Limb (tissue), 2 donors: ENCODE results near the gene MRPL12.

Experiments
- DNase-seq, 2 donors: peaks; one replicate each; pipeline ENCODE4 v3.0.0-alpha.2; 2016; ENCODE audit errors: extremely low spot score in 2 of 2

The MRPL12 gene

GRCh38 chr17:81682565-81683207 lies 20.5 kb upstream of the MRPL12 start:
- no peak for DNase-seq

DNA sequence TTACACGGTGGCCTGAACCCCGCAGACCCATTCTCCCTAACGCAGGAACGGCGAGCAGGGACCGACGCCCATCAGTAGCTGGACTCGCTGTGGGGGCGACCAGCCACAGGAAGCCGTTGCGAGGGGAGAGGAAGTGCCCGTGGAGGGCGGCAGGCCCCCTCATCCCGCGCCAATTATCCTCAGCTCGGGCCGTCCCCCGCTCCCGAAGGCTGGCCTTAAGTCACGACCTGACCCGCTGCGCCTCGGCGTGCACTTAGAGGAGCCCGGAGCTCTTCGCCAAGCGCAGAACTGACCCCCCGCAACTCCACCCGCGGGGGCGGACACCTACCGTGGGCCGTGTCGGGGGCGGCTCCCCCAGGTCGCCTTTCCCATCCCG lies 20.0 kb upstream of the MRPL12 start:
- DNase-seq: no peak

DNA sequence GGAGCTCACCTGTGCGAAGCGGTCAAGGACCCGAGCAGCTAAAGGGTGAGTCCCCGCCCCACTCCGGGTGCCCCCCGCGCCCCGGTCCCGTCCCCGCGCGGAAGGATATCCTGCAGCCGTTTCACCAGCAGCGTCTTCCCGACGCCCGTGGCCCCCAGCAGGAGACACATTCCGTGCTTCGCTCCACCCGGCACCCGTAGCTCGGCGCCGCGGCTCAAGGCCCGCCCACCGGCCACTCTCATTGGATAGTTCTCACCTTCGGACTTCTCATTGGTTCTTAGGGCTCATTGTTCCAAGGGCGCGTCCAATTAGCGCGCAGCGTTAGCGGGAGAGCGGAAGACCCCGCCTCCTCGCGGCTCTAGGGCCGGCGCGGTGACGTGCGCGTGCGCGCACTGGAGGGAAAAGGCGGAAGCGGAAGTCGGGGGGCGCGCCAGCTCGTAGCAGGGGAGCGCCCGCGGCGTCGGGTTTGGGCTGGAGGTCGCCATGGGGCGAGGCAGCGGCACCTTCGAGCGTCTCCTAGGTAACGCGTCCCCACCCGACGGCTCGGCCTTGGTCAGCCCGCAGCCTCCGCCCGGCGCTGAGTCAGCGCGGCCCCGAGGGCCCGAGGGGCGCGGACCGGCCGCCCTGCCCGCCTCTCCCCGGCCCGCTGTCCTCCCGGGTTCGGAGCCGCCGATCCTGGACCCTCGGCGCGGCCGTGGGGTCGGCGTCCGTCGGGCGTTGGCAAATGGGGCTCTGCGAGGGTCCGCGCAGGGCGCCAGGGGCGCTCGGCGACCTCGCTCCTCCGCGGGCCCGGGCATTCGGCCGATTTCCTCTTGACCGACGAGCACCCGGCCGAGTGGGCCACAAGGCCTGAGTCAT lies 19.4 kb upstream of the MRPL12 start, which contains the start of the genes ARL16 and HGS:
ARL16 (minus strand) TSS at position 214 of the 858 bp plus-strand sequence; CDS start at position 170, 44 bp downstream.
HGS (plus strand) TSS at position 428 of the 858 bp plus-strand sequence; CDS start at position 484, 56 bp downstream.
- peak; percentile 99 for DNase-seq

DNA sequence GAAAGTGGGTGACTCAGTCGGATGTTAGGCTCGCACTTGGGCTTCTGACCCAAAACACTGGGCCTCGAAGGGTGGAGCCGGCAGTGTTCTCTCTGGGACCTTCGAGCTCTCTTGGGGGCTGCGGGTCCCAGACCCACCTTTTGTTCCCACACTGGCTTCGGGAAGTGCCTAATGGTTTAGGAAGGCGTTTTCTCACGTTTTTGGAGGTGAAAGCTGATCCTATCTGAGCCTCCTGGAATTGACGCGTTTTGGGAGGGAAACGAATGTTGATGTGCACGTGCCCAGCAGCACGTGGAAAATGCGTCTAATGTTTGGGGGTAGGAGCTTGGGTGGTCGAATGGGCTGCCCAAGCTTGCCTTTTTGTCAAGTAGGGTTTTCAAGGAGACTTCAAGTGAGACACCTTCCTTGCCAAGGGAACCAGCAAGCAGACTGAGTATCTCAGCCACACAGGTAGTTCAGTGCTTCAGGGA lies 18.7 kb upstream of the MRPL12 start:
- no peak for DNase-seq

DNA sequence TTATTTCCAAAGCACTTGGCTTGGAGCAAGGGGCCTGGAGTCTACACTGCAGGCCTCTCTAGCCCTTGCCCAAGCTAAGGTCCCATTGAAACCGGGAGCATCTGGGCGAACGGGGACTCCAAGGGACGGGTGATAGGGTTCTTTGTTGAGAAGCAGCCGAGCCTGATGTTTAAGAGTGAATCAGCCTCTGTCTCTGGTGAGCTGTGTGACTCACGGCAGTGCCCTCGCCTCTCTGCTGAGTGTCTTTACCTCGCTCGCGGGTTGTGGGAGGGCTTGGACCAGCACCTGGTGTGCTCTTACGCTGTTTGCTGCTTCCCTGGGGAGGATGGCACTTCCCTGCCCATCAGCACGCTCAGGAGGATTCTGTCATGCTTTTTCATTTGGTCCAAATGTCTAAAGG lies 18.1 kb upstream of the MRPL12 start:
- no peak for DNase-seq

GRCh38 chr17:81686614-81687013 lies 16.6 kb upstream of the MRPL12 start:
- no peak for DNase-seq

DNA sequence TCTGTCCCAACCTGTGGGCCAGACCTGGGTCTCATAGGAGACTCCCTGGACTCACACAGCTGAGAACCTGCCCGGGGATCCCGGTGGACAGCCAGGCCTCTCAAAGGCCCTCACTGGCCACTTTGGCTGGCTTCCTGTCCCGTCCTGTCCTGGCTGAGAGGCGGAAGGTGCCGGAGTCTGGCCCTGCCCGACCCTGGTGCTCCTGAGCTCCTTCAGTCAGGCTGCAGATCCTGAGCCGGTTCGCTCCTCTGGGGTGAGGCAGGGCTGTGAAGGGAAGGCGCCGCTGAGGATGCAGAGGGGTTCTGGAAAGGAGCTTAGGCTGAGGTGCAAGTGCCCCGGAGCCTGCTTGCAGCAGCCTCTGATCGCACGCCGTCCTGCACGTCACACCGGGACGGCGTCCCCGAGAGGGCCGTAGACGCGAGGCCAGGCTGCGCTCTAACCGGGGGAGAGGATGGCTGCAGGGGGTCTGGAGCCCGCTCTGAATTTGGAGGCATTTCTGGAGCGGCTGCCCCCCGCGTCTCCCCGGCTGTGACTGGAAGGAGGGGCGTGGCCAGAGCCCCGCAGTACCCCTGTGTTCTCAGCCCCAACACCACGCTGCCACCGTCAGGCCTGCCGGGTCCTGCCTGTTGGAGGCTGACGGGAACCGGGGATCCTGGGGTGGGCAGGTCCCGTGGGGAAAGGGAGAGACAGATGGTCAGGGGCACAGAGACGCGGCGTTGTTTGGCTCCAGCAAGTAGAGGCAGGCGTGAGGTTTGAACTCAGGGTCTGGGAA lies 15.2 kb upstream of the MRPL12 start:
- DNase-seq: no peak

DNA sequence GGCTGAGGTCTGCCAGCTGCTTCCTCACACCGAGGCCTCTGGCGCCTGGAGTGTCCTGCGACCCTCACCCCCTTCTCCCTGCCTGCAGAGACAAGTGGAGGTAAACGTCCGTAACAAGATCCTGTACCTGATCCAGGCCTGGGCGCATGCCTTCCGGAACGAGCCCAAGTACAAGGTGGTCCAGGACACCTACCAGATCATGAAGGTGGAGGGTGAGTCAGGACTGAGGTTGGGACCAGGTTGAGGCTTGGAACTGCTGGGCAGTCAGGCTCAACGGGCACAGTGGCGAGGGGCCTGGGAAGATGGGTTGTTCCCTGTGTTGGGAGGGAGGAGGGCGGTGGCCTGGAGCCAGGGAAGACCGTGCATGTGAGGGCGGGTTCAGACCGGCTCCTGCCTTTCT lies 14.6 kb upstream of the MRPL12 start:
- DNase-seq: no peak

DNA sequence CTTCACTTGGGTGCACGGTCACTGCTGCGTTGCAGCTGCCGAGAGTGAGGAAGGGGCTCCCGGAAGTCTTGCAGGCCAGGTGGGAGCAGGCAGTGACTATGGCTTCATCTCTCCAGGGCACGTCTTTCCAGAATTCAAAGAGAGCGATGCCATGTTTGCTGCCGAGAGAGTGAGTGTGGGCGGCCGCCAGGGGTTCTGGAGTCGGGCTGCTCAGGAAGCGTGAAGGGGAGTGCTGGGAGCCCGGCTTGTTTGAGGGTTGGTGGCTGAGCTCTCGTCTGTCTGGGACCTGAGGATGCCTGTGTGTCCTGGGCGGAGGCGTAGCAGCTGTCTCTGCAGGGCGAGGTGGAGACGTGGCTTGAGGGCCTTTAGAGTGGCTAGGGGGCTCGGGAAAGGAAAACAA lies 13.1 kb upstream of the MRPL12 start:
- no peak for DNase-seq

DNA sequence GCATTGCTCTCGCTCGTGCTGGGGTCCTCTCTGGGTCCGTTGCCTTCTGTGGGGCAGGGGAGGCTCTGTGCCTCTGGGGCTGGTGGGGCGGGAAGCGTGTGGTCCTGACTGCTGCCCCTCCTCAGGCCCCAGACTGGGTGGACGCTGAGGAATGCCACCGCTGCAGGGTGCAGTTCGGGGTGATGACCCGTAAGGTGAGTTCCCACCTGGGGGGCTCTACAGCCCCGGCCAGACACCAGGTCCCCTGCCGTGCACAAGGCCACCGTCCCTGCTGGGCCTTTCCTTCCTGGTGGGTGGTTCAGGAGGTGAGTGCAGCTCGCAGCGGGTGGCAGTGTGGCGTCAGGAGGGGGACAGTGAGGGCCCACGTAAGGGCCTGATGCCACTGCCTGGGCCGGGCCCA lies 12.6 kb upstream of the MRPL12 start:
- DNase-seq: no peak

DNA sequence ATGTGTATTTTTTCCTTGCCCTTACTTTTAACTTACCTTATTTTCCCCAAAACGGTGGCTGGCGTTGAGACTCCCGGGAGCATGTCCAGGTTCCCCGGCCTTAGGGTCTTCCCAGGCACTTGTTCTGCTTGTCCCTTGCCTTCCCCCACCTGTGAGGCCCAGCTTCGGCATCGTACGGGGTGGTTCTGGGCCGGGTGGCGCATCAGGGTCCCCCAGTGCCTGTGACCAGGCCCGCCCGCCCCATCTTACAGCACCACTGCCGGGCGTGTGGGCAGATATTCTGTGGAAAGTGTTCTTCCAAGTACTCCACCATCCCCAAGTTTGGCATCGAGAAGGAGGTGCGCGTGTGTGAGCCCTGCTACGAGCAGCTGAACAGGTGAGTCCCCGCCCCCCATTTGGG lies 12.0 kb upstream of the MRPL12 start:
- no peak for DNase-seq

DNA sequence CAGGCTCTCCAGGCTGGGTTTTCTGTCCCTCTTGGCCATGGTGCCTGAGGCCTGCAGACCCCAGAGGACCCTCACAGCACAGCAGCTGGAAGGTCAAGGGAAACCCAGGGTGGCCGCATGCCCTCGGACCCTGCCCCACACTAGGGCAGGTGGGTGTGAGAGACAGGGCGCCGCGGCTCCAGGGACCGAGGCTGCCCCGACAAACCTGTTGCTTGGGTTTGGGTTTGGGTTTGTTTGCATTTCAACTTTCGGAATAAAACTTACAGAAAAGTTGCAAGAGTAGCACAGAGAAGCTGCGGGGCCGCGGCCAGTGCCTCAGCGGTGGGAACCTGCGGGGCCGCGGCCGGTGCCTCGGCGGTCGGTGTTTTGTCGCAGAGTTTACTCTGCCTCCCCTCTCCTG lies 11.6 kb upstream of the MRPL12 start:
- no peak for DNase-seq

DNA sequence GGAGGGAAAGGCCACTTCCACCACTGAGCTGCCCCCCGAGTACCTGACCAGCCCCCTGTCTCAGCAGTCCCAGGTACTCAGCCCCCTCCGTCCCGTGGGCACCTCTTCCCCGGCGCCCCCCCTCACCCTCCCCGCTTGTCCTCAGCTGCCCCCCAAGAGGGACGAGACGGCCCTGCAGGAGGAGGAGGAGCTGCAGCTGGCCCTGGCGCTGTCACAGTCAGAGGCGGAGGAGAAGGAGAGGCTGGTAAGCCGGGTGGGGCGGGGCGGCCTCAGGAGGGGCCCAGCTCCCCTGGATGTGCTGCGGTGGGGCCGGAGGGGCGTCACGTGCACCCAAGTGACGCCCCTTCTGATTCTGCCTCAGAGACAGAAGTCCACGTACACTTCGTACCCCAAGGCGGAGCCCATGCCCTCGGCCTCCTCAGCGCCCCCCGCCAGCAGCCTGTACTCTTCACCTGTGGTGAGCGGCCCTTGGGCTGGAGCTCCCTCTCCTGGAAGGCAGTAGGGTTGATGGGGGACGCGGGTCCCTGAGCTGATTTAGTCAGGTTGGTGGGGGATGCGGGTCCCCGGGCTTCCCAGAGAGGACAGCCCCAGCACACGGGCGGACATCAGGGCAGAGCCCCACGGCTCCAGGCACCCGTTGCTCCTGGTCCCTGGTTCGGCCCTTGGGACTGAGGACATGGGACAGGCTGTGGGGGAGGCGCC lies 9.5 kb upstream of the MRPL12 start:
- no peak for DNase-seq

DNA sequence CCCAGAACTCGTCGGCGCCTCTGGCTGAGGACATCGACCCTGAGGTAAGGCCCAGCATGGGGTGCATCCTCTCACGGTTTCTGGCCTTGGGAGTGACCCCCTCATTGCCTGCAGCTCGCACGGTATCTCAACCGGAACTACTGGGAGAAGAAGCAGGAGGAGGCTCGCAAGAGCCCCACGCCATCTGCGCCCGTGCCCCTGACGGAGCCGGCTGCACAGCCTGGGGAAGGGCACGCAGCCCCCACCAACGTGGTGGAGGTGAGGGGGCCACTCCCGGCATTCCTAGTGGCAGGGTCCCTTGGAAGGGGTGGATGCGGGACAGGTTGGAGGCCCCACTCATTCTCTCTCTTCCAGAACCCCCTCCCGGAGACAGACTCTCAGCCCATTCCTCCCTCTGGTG lies 8.4 kb upstream of the MRPL12 start:
- DNase-seq: no peak

GRCh38 chr17:81695211-81695610 lies 8.0 kb upstream of the MRPL12 start:
- no peak for DNase-seq

DNA sequence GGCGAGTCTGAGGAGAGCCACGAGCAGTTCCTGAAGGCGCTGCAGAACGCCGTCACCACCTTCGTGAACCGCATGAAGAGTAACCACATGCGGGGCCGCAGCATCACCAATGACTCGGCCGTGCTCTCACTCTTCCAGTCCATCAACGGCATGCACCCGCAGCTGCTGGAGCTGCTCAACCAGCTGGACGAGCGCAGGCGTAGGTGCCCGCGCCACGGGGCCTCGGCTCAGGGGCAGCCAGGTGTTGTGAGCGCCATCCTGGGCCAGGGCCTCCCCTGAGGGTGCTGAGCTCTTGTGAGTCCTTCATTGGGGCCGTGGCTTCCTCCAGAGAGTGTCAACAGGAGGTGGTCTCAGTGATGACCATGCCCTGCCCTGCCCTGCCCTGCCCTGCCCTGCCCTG lies 7.4 kb upstream of the MRPL12 start:
- DNase-seq: no peak

DNA sequence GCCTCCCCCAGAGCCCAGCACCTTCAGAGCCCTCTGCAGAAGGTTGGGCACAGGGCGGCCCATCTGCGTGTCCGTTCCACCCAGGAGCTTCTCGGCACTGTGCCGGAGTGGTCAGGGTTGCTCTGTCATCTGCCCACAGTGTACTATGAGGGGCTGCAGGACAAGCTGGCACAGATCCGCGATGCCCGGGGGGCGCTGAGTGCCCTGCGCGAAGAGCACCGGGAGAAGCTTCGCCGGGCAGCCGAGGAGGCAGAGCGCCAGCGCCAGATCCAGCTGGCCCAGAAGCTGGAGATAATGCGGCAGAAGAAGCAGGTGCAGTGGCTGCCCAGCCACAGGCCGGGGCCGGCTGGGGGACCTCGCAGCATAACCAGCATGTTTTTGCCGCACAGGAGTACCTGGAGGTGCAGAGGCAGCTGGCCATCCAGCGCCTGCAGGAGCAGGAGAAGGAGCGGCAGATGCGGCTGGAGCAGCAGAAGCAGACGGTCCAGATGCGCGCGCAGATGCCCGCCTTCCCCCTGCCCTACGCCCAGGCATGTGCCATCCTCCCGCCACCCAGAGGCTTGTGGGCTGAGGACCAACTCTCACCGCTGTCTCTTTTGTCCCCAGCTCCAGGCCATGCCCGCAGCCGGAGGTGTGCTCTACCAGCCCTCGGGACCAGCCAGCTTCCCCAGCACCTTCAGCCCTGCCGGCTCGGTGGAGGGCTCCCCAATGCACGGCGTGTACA lies 6.8 kb upstream of the MRPL12 start:
- no peak for DNase-seq

DNA sequence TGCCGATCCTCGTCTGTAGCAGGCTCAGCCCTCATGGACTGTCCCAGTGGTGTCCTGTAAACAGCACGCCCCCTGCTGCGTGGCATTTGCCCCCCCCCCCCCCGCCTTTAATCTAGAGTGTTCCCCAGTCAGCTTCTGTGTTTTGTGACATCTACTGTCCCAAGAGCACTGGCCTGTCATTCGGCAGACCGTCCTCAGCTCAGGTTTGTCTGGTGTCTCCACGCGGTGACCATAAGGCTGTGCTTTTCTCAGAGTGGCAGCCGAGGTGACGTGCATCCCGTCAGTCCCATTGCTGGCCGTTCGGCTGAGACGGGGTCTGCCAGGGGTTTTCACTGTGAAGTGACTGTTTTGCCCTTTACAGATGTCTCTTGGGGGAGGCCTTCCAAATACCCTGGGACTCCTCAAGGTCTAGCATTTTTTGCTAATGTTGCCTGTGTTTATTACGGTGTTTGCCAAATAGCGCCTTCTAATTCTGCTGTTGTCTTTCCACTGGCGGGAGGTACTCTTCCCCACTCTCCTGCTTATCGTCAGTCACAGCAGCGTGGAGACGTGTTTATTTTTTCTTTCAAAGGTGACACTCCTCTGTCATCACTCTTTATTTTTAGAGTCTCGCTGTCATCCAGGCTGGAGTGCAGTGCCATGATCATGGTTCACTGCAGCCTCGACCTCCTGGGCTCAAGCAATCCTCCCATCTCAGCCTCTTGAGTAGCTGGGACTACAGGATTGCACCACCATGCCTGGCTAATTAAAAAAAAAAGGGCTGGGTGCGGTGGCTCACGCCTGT lies 5.7 kb upstream of the MRPL12 start:
- DNase-seq: no peak

GRCh38 chr17:81700353-81701287 lies 2.5 kb upstream of the MRPL12 start:
- DNase-seq: no peak
